ENCODE results near the gene SLC1A7. TPM values are rescaled to one million over a fixed set of nuclear protein-coding genes. Genes with fewer than 3 reads are reported as not detected.
A peak's percentile ranks its signal among the peaks of the same experiment; 100 is the strongest.

SLC1A7 gene
- polyA plus RNA-seq, 3 donors from 2014 or later: 2.1 to 6.4 (median 4.8) TPM

DNA sequence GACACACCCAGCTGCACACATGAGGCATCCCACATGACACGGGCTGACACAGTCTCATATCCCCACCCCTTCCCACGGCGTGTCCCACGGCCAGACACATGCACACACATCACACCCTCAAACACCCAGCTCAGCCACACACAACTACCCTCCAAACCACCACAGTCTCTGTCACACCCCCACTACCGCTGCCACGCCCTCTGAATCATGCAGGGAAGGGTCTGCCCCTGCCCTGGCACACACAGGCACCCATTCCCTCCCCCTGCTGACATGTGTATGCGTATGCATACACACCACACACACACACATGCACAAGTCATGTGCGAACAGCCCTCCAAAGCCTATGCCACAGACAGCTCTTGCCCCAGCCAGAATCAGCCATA lies 57.9 kb downstream of the SLC1A7 start:
- Mint-ChIP-seq H3K4me3 (peak overlapping the region; percentile 19 to 76 (median 57)), H3K36me3 (no peaks in the 10 kb centered on the region), H3K4me1 (peaks cover 22 to 33% of the 10 kb centered on the region in 2 donors), H3K9me3 (no peaks in the 10 kb centered on the region), H3K27me3 (ENCODE audit: low read depth in 3 of 3) (peaks cover 3 to 8% (median 3%) of the 10 kb centered on the region in 3 donors), H3K27ac (peak overlapping the region in 5 of 6 donors; percentile 2 to 90 (median 75))
- DNase-seq: peak; percentile 56 to 80 (median 61)

DNA sequence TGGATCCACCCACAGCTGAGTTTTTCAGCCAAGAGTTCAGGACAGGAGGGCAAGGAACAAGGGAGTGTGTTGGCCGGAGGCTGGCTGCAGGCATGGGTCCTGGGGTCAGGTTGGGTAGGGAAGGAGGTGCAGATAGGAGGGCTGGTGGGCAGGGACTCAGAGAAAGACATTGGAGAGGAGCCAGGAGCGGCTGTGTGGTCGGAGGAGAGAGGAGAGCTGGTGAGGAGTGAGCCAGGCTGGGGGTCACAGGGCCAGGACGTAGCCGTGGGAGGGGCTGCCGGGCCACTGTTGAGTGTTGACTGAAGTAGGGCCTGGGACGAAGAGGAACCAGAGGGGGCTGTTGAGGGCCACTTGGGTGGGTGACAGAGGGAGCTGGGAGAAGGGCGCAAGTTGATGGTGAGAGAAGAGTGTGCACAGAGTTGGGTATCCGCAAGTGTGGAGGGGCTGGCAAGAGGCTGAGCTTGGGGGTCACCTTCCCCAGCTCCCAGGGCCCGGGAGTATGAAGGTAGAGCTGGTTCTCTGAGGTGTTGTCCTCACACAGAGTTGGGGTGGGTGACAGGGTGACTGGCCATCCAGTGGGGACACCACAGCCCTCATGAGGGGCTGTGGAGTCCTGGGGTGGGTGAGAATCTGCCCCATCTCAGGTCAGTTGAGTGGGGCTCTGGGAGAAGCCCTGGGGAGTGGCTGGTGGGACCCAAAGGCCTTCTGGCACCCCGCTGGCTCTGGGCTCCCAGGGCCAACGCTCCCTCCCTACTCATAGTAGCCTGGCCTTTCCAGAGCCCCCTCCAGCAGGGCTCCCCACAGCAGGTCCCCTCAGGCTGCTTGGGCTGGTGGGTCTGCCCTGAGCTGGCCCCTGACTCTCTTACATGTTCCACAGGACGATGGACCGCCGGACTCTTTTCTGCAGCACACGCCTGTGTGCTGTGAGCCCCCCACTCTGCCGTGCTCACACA lies 58.5 kb downstream of the SLC1A7 start:
- H3K27ac Mint-ChIP-seq: peak overlapping the region in 5 of 6 donors; percentile 52 to 90 (median 82)
- no peaks in the 10 kb centered on the region for H3K9me3 Mint-ChIP-seq
- H3K4me1 Mint-ChIP-seq: peaks cover 22 to 33% of the 10 kb centered on the region in 2 donors
- peak overlapping the region; percentile 28 to 76 (median 57) for H3K4me3 Mint-ChIP-seq
- H3K27me3 Mint-ChIP-seq (ENCODE audit: low read depth in 3 of 3): peaks cover 3 to 8% (median 3%) of the 10 kb centered on the region in 3 donors
- DNase-seq: no peak
- H3K36me3 Mint-ChIP-seq: no peaks in the 10 kb centered on the region

- peaks cover 3 to 8% (median 3%) of the 10 kb centered on the region in 3 donors for H3K27me3 Mint-ChIP-seq (ENCODE audit: low read depth in 3 of 3)
- DNase-seq: no peak
- H3K36me3 Mint-ChIP-seq: no peaks in the 10 kb centered on the region
- peak overlapping the region in 3 of 5 donors; percentile 7 to 47 (median 28) for H3K4me3 Mint-ChIP-seq
- H3K27ac Mint-ChIP-seq: peak overlapping the region in 4 of 6 donors; percentile 52 to 77 (median 61)
- peaks cover 22 to 29% of the 10 kb centered on the region in 2 donors for H3K4me1 Mint-ChIP-seq
- H3K9me3 Mint-ChIP-seq: no peaks in the 10 kb centered on the region
Measured at GRCh38 chr1:53082826-53083455, 59.5 kb downstream of the SLC1A7 start.

DNA sequence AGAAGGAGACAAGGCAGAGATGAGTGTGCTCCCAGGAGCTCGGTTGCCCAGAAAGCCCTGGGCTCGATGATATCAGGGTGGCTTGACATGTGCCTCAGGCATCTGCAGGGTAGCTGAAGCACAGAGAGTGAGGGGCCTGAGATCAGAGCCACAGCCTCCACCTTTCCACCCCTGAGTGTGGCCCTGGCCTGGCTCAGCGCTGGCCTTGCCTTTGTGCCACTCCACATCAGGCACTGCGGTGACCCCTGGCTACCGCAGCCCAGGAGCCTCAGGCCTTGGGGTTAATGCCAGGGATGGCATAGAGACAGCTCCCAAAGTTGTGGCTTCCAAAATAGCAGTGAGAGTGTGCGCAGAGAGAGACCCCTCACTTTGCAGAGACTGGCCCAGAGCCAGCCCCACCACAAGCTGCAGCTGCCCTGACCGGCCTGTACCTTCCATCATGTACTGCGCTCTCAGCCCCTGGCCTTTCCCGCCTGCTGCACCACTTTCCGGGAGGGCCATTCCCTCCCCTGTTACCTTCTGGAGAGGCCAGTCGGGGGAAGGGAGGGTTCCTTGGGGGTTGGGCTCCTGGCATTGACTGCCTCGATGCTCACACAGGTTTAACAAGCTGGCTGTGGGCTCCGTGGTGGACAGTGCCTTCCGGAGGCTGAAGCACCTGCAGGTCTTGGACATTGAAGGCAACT lies 60.9 kb downstream of the SLC1A7 start:
- DNase-seq: no peak
- no peak overlapping the region for H3K27ac Mint-ChIP-seq
- H3K4me3 Mint-ChIP-seq: no peak overlapping the region
- H3K9me3 Mint-ChIP-seq: no peaks in the 10 kb centered on the region
- H3K27me3 Mint-ChIP-seq (ENCODE audit: low read depth in 3 of 3): peaks cover 3 to 8% (median 6%) of the 10 kb centered on the region in 3 donors
- no peaks in the 10 kb centered on the region for H3K36me3 Mint-ChIP-seq
- H3K4me1 Mint-ChIP-seq: peaks cover 22 to 29% of the 10 kb centered on the region in 2 donors

DNA sequence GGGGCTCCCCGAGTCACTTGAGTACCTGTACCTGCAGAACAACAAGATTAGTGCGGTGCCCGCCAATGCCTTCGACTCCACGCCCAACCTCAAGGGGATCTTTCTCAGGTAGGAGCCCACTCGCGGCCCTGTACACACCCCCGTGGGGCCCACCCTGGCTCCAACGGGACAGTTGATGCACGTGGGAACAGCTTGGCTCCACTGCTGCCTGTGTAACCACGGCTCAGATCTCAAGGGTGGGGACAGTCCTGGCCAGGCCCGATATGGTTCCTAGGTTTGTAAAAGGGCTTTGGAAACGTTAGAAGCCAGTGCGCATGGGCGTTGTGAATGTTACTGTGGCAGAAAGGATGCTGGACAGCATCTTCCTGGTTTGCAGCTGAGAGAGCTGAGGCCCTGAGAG lies 61.7 kb downstream of the SLC1A7 start:
- H3K9me3 Mint-ChIP-seq: no peaks in the 10 kb centered on the region
- H3K27ac Mint-ChIP-seq: no peak overlapping the region
- peaks cover 3 to 8% (median 6%) of the 10 kb centered on the region in 3 donors for H3K27me3 Mint-ChIP-seq (ENCODE audit: low read depth in 3 of 3)
- H3K4me1 Mint-ChIP-seq: peaks cover 22 to 29% of the 10 kb centered on the region in 2 donors
- no peaks in the 10 kb centered on the region for H3K36me3 Mint-ChIP-seq
- no peak for DNase-seq
- no peak overlapping the region for H3K4me3 Mint-ChIP-seq

DNA sequence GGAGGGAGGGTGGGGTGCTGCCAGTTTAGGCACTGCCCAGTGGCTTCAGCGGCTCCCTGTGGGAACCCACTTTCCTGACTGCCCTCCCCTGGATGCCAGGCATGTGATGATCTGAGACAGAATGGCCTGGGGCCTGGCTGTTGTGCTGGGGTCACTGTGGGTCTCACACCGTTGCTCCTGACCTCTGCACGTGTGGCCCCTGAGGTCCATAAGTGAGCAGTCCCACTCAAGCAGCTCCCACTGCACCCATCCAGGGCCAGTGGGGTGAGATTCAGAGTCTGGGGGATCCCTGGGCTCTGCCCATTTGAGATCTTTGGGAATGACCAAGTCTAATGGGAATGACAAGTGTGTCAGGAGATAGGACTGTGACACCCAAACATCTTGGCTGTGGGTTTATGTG lies 62.4 kb downstream of the SLC1A7 start:
- H3K4me3 Mint-ChIP-seq: no peak overlapping the region
- H3K27ac Mint-ChIP-seq: no peak overlapping the region
- H3K36me3 Mint-ChIP-seq: no peaks in the 10 kb centered on the region
- peaks cover 21 to 31% of the 10 kb centered on the region in 2 donors for H3K4me1 Mint-ChIP-seq
- peaks cover 3 to 9% (median 4%) of the 10 kb centered on the region in 3 donors for H3K27me3 Mint-ChIP-seq (ENCODE audit: low read depth in 3 of 3)
- no peaks in the 10 kb centered on the region for H3K9me3 Mint-ChIP-seq
- DNase-seq: no peak

GRCh38 chr1:53079251-53079650 lies 63.2 kb downstream of the SLC1A7 start:
- Mint-ChIP-seq H3K27me3 (ENCODE audit: low read depth in 3 of 3) (peaks cover 3 to 4% (median 3%) of the 10 kb centered on the region in 3 donors), H3K4me1 (peaks cover 13 to 25% of the 10 kb centered on the region in 2 donors), H3K27ac (no peak overlapping the region), H3K36me3 (no peaks in the 10 kb centered on the region), H3K9me3 (no peaks in the 10 kb centered on the region), H3K4me3 (no peak overlapping the region)
- no peak for DNase-seq

- Mint-ChIP-seq H3K27me3 (ENCODE audit: low read depth in 3 of 3) (peaks cover 1 to 4% (median 1%) of the 10 kb centered on the region in 3 donors), H3K27ac (no peak overlapping the region), H3K4me1 (peaks cover 9 to 19% of the 10 kb centered on the region in 2 donors), H3K4me3 (no peak overlapping the region), H3K9me3 (no peaks in the 10 kb centered on the region), H3K36me3 (no peaks in the 10 kb centered on the region)
- no peak for DNase-seq
Measured at GRCh38 chr1:53078333-53079101, 63.9 kb downstream of the SLC1A7 start.

- peaks cover under 1 to 9% of the 10 kb centered on the region in 2 donors for H3K4me1 Mint-ChIP-seq
- no peaks in the 10 kb centered on the region for H3K36me3 Mint-ChIP-seq
- no peaks in the 10 kb centered on the region for H3K9me3 Mint-ChIP-seq
- H3K4me3 Mint-ChIP-seq: no peak overlapping the region
- DNase-seq: no peak
- H3K27ac Mint-ChIP-seq: no peak overlapping the region
- peaks cover 0 to 4% (median 1%) of the 10 kb centered on the region in 3 donors for H3K27me3 Mint-ChIP-seq (ENCODE audit: low read depth in 3 of 3)
Measured at GRCh38 chr1:53077599-53077965, 64.9 kb downstream of the SLC1A7 start.

DNA sequence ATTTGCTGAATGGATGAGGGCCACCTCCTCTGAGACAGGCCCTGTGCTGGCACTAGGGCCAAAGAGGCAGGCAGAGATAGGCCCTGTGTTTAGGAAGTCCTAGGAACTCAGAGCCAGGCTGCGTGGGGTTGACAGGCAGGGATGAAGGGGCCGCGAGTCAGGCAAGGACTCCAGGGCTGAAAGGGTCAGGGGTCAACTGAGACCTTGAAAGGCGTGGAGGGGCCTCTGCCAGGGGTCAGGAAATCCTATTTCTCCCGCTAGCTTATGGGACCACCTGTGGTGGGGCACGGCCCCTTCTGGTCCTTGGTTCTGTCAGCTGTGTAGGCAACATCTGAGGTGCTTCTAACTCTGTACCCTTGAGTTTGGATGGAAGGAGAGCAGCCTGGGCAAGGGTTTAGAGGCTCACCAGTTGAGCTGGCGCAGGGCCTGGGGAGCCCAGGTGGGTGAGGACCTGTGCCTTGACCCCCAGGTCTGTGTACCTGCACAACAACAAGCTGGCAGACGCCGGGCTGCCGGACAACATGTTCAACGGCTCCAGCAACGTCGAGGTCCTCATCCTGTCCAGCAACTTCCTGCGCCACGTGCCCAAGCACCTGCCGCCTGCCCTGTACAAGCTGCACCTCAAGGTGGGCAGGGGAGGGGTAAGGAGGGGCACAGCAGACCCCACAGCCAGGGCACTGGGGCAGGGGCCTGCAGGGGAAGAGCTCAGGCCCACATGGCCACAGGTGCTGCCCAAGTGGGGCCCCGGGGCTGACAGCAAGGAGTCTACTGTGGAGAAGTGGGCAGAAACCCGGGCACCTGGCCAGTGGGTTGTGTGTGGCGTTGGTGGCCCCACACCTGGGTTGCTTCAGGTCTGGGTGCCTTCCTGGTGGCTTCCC lies 65.5 kb downstream of the SLC1A7 start:
- DNase-seq: no peak
- H3K27ac Mint-ChIP-seq: no peak overlapping the region
- peaks cover 0 to 6% of the 10 kb centered on the region in 2 donors for H3K4me1 Mint-ChIP-seq
- peaks cover 0 to 4% (median 1%) of the 10 kb centered on the region in 3 donors for H3K27me3 Mint-ChIP-seq (ENCODE audit: low read depth in 3 of 3)
- H3K36me3 Mint-ChIP-seq: no peaks in the 10 kb centered on the region
- no peak overlapping the region for H3K4me3 Mint-ChIP-seq
- H3K9me3 Mint-ChIP-seq: no peaks in the 10 kb centered on the region

GRCh38 chr1:53076165-53076564 lies 66.3 kb downstream of the SLC1A7 start:
- peaks cover 0 to 3% (median 0%) of the 10 kb centered on the region in 3 donors for H3K36me3 Mint-ChIP-seq
- H3K9me3 Mint-ChIP-seq: no peaks in the 10 kb centered on the region
- no peak overlapping the region for H3K4me3 Mint-ChIP-seq
- H3K27me3 Mint-ChIP-seq (ENCODE audit: low read depth in 3 of 3): peaks cover 0 to 7% (median 1%) of the 10 kb centered on the region in 3 donors
- peaks cover 0 to 6% of the 10 kb centered on the region in 2 donors for H3K4me1 Mint-ChIP-seq
- H3K27ac Mint-ChIP-seq: no peak overlapping the region
- DNase-seq: no peak

DNA sequence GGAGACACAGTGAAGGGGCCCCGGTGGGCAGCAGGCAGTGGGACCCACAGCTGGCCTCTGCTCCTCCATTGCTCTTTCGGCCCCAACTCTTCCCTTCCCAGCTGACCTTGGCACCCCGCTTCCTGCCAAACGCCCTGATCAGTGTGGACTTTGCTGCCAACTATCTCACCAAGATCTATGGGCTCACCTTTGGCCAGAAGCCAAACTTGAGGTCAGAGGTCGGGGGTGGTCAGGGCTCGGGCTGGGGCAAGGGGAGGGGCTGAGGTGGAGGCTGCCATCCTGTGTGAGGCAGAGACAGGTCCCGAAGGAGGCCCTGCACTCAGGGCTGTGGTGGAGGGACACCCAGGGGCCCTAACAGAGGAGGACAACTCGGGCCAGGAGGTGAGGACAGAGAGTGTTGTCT lies 66.7 kb downstream of the SLC1A7 start:
- DNase-seq: no peak
- H3K27me3 Mint-ChIP-seq (ENCODE audit: low read depth in 3 of 3): peaks cover 0 to 8% (median 1%) of the 10 kb centered on the region in 3 donors
- H3K9me3 Mint-ChIP-seq: no peaks in the 10 kb centered on the region
- peaks cover 0 to 6% of the 10 kb centered on the region in 2 donors for H3K4me1 Mint-ChIP-seq
- peaks cover 0 to 3% (median 0%) of the 10 kb centered on the region in 3 donors for H3K36me3 Mint-ChIP-seq
- no peak overlapping the region for H3K27ac Mint-ChIP-seq
- H3K4me3 Mint-ChIP-seq: no peak overlapping the region

All from immature natural killer cell (primary cell).